GM19452 (cell line): ENCODE results near the gene IGSF22.

Experiments
- ATAC-seq: cut with Tn5 transposase; IDR thresholded peaks from one replicate; pipeline ENCODE4 v1.9.1; 2021; ENCODE audit not compliant: unreplicated experiment

Gene IGSF22

DNA sequence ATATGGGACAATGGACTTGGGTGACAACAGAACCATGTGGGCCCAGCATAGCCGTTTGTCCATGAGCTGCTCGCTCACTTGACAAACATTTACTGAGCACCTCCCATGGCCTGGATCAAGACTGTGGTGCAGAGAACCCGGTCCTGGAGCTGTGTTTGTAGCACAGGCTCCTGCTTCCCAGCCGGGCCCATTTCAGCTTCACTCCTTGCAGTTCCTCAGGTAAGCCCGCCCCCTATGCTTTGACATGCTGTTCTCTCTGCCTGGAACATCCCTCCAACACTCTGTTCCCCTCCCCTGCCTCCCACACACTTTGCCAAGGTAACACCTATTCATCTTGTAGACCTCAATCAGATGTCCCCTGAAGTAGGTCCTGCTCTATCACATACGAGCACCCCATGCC is 19.3 kb upstream of the IGSF22 start:
- no peak for ATAC-seq

DNA sequence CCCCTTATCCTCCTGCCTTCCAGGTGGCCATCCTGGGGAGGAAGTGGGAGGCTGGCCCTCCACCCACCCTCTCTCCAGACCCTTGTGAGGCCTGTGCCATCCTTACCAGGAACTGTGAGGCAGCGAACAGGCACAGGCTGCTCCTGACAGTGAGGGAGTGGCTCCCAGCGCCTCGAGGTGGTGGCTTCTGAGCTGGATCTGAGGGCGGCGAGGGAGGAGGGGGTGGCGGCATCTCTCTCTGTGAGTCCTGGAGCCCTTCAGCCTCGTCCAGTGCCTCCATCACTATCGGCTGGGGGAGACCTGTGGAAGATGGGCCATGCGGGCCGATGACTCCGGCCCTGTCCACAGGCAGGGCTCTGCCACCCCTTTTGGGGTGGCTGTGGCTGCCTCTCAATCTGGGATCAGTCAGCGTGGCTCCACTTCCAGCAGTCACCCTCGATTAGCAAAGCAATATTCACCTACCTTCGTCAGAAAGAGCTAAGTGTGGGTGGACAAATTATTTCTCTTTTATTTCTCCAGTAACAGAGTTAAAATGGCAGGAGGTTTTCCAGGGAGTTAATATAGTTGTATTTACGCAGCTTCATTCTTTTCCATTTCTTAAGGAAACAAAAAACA is 18.0 kb upstream of the IGSF22 start:
- ATAC-seq: no peak

DNA sequence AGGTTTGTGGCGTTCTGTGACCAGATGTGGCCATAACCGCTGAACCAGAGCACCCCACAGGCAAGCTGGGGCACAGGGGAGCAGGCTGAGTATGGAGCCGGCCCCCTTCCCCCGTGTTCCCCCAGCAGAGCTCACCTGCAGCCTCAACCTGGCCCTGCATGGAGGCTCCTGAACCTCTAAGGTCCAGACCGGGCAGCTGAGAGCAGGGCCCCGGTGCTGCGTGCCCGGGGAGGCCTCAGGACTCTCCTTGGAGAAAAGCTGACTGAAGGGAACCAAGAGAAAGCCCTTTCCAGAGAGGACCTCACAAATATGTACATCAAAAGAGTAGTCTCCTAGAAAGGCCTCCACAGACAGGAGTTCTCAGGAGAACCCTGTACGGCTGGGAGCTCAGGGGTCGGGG is 17.4 kb upstream of the IGSF22 start:
- no peak for ATAC-seq

DNA sequence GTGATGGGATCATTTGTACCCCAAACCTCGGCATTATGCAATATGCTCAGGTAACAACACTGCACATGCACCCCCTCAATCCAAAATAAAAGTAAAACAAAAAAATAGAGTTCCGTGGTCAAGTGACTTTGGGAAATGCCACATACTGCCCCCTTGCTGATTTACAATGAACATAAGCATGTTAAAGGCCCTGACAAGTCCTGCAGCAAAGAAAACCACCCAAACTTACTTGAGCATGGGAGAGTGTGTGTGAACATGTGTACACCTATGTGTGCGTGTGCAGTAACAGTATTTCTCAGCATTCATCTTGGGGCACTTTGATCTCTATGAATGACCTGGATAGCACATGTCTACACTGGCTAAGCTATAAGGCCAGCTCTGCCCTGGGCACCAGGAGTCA is 15.8 kb upstream of the IGSF22 start:
- ATAC-seq: no peak

DNA sequence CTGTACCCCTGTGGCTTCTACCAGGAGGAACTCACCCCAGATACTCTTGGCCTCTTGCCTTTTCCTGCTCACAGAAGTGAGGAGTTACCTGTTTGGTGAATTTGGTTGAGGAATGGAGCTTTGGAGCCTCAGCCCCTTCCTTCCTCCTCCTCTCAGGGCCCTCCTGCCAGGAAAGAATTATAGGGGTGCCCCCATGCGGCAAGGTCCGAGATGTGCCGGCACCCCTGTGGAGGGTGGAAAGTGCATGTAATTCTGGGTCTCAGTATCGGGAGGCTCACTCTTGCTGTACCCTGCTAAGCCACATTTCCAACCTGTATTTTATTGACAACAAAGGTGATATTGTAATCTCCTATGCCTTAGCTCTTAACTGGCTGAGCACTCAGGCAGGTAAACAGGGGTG is 13.7 kb upstream of the IGSF22 start:
- no peak for ATAC-seq

DNA sequence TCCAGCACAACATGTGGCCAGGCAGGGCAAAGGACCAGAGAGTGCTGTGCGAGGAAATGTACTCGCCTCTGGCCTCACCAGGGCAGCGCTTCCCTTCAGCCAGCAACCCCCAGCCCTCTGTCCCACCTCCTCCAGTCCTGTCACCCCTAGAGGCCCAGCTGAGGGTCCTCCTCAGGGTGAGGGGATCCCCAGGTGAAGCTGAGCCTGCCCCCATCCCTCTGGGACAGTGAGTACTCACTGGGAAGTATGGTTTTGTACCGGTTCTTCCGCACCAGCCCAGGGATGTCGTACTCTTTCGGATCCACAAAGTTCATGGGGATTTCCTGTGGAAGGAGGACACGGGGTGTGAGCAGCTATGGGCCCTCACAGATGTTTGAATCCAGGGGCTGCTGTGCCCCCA is 11.7 kb upstream of the IGSF22 start:
- no peak for ATAC-seq

DNA sequence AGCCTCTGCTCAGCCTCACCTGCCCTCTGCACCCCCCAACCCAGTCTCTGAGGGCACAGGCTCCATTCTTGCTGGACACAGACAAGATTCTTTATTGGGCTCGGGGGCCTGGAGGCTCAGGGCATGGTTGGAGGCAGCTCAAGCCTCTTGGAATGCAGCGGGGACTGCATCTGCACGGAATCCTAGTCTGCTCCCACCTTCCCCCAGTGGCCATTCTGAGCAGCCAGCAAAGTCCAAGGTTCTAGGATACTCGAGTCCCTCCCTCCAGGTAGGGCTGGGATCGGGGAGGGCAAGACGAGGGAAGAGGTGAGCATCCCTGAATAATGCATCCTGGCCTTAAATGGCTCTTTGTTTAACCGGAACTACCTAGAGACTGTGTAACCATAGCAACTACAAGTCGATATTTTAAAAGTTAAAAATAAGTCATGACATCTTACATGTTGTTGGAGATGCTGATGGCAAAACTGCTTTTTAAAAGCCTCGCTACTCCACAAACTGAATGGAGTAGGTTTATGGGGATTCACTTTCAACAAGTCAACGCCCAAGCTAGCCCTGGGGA is 10.7 kb upstream of the IGSF22 start:
- ATAC-seq: no peak

DNA sequence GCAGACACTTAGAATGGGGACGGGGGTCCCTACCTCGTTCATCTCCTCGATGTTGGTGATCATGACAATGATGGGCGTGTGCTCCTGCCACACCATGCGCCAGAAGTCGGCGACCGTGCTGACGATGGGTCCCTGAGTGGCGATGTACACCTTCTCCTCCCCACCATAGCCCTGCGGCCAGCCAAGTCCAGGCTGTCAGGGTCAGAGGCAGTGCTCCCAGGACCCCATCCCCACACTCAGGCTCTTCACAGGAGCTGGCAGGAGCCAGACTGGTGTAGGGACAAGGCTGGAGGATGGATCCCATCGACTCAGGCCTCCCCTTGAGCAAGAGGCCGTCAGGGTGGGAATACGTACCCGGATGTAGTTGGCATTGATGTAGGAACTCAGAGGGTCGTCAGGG is 7.2 kb upstream of the IGSF22 start:
- no peak for ATAC-seq

DNA sequence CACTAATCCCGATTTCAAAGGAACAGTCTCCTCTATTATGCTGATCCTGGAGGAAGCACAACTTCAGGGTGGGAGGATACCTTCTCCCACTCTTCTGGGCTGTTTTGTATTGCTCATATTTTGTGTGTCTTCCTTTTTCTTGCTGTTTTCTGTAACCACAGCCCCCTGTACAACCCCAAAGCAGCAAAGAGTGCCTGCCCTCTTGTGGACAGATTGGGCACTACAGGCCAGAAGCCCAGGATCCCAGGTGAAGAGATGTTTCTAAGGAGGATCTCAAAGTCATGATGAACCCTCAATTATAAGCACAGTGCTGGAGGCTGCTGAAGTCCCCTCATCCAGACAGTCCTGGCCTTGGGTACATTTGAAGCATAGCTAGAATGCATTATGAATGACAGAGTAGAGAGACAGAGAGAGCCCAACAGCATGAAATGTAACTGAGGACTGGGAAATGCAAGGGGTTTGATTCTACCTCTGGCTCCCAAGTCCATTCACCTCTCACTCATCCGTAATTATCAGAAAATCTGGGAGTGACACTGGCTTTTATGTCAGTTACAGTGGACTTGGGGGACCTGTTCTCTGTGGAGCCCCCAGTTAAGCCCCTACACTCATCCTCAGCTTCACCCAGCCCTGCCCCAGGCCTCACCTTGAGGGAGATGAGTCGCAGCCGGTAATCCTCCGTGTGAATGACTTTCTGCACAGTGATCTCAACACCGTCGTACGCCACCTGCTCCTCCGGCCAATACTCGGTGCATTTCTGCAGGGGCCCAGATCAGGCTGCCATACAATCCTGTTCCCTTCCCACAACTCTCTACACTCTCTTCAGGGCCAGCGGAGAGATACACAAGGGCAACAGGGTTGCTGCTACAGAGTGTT is 6.2 kb upstream of the IGSF22 start:
- peak; percentile 60 for ATAC-seq

DNA sequence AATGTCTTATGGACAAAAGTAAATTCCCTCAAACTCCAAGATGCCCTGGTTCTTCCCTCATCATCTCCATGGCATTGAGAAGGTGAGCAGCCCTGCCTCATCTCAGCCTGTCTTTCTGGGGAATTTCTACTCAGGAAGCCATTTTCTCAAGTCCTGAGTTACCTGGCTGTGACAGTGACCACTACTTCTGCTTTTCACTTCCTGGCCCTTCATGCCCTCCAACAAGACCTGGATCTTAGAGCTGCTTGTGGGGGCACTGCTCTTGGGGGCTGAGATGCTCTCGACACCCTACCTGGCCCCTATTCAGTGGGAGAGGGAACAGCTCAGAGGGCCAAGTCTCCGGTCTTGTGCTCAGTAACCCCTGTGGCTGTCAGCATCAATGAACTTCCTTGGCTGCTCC is 5.5 kb upstream of the IGSF22 start:
- peak; percentile 38 for ATAC-seq

DNA sequence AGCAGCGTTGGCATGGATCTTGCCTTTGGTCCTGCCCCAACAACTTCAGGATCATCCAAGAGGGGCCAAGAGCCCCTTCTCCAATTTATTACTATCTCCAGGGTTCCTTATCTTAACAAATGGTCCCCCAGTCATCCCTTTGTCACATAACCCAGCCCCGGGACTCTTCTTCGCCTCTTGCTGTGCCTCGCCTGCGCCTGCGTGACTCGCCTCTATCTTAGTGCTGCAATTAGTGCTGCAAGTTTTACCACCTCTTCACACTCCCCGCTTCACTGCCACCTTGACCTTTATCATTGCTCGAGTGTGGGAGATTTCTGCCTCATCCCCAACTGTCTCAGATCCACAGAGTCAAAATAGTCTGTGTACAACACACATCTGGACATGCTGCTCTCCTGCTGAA is 4.0 kb upstream of the IGSF22 start:
- ATAC-seq: no peak

DNA sequence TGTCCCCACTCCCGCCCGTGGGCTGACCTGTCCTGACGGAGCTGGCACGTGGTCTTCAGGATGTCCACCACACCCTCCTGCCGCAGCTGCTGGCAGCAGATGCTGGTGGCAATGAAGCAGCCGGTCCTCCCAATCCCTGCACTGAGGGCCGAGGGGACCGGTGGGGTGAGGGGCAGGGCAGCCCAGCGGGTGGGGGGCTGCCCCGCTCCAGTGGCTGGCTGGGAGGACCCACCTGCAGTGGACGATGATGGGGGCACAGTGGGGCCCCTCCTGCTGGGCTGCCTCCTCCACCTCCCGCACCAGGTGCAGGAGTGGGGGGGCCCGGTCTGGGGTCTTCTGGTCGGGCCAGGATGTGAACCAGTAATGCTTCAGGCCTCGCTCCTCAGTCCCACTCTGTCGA is 3.4 kb upstream of the IGSF22 start:
- no peak for ATAC-seq

DNA sequence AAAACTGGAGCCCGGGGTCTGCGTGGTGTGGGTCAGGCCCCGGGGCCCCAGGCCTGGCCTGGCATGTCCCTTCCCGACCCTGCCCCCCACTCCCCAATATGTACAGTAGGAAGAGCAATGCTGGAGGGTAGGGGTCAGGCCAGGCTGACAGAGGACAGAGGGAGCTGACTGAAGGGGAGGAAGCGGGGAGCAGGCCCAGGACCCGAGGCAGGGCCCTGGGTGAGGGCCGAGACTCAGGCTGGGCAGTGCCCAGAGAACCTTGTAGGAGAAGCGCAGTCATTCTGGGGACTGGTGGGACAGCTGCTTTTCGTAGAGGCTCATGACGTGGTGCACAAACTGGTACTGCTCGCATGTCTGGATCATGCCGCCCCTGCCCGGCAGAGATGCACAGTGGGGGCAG is 2.7 kb upstream of the IGSF22 start:
- no peak for ATAC-seq

DNA sequence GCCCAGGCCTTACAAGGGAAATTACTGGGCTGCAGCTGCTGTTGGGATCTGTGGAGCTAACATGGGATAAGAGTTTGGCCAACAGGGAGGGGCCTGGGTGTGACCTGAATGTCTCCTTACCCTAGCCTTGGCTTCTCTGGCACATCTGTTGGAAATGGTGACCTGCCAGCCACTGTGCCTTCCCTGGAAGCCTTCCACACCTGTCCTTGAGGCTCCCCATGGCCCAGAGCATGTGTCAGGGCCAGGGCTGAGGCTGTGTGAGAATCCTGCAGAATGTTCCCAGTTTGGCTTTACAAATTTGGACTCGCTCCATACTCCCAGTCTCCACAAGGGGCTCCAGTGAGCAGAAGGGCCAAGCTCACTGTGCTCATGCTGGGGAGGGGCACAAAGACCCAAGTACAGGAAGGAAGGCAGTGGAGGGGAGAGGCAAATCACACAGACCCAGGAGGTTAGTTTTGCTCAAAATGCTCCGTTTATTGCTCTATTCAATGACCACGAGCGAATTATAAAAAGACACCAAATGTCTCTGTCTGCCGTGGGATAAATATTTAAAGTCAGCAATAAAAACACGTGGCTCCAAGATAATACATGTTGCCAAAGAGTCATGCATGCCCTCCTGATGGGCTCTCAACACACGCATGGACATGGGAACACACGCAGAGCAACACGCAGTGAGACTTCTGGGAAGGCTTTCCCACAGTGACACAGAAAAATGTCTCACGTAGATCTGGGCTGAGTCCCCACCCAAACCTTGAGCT is 1.7 kb upstream of the IGSF22 start:
- ATAC-seq: no peak

DNA sequence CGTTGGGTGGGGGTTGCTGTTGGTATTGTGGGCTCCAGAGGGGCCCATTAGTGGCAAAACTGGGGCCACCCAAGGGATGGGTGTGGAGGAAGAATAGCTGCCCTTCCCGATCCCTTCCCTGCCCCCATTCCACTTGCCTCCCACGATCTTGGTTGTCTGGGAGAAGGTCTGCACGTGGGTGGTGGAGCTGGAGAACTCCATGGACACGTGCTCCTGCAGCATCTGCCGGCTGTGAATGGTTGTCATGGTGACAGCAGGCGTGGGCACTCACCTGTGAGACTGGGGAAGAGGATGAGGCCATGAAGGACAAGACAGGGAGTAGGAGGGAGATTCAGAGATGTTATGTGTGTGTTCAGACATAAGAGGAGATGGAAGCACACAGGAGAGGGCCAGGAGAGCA is 2.0 kb downstream of the IGSF22 start:
- ATAC-seq: no peak

DNA sequence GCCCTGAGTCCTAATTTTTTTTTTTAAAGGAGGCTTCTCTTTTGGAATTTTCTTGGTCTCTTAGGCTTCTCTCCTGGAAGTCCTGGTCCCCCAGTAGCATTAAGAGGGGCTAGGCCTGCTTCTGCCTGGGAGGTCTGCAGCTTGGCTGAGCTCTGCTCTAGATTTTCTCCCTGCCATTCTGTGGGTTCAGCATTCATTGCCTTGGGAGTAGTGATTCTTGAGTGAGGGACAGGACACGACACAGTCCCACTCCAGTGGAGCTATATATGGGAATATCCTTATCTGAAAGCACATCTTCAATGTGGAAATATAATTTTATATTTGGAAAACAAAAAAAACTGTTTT is 3.7 kb downstream of the IGSF22 start:
- ATAC-seq: peak; percentile 17

DNA sequence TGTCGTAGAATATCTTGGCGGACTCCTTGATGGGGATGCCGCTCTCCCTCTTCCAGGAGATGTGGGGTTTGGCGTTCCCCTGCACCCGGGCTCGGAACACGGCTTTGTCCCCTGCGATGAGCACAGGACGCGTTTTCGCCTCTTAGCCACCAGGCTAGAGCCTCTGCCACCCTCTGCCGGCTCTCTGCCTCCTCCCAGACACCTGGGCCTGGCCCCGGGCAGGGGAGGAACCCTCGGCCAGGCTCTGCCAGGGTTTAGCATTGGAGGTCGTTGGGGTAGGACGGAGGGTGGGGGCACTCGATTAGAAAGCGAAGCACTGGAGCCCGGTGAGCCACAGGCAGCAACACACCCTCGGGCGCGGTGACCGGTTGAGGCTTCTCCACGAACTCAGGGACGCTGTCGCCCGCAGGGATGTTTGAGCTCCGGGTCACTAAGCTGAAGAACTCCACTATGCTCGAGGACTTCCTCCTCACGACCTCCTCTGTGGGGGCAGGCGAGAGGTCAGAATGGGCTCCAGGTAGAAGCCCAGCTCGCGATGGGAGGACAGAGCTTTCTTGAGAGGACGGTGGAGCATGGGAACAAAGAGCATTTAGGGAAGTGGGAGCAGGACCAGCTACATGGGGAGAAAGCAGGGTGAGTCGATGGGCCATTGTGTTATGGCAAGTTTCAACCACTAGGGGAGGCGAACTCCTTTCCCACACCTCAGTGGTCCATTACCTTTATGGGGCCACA is 4.3 kb downstream of the IGSF22 start:
- ATAC-seq: peak; percentile 64

DNA sequence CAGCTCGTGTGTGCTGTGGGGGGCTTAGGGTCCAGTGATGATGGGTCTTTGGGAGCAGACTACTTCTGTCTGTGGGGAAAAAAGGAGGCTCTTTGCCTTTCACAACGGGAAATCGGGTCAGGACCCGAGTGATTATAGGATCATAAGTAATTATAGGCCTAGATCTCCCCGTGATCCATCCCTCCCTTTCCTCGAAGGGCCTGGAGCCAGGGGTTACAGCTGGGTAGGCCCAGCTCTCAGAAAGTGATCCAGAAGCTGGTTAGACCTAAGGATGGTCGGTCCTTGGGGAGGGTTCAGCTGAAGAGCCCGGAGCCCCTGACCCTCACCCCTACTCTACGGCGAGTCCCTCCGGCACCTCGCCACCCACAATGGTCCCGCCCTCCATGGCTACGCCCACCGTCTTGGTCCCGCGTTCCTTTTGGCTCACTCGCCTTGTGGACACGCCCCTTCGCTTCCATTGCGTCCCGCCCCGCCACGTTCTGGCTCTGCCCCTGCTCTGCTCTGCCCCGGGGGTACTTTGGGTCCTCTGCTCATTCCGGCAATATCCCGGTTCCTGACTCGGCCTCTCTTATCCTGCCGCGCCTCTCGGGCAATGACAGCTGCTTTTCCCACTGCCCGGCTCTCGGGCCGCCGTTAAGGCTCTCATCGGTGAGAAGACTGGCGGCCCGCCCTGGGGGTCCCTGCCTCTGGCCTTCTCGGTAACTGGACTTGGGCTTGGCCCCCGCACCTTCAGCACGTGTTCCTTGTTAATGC is 5.0 kb downstream of the IGSF22 start:
- ATAC-seq: peak; percentile 56

DNA sequence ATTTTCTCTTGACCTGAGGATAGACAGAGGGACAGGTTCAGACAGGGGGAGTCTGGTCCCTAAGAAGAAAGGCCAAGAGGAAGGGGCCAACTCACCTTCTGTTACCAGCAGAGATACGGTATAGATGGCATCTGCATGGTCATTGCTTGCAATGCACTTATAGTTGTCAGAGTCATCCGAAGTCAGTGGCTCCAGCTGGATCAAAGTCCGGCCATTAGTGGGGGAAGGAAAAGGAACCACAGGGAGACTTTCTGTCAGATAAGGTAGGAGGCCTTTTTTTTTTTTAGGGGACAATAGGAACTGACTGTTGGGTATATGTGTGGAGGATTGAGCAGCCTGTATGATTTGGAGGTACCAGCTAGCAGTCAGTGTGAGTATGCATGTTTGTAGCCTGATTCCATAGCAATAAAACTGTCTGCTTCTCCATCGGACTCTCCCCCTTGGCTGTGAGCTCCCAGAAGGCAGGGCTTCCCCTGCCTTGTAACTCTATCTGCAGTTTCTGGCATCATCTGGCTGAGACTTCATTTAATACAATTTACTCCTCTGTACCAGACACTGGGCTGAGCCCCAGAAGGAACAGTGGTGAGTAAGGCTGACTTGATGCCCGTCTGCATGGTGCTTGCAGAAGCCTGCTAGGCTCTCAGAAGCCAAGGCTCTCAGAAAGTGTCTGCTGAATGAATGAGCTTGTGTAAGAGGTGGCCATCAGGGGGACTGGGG is 5.7 kb downstream of the IGSF22 start:
- ATAC-seq: no peak

DNA sequence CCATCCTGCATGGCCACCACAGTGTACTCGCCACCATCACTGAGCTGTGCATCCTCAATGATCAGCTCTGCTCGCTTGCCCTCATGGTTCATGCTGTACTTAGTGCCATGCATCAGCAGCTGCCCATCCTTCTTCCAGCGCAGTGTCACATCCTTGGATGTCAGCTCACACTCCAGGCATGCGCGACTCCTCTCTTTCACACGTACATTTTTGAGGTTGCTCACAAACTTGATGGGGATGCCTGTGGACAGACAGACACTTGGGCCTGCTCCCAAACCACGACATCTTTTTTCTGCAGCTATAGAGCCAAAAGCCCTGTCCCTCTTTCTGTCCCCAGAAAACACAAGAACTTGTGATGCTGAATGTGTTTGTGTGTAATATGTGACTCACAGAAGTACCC is 10.5 kb downstream of the IGSF22 start:
- ATAC-seq: no peak
